DOHH2 (cell line): ENCODE measurements around the gene KIF26B.

Source experiments
- H3F3A ChIP-seq: fragments of 200-600 bp; sonication (generic), shearing (Covaris generic); 2 replicates; pipeline ENCODE4 v1.6.0; 2016; ENCODE audit warnings: antibody characterized with exemption, mild to moderate bottlenecking; ENCODE audit not compliant: control insufficient read depth, insufficient read depth
- H3K27ac ChIP-seq: fragments of 200-600 bp; sonication (generic); 2 replicates; pipeline ENCODE4 v1.5.1; 2014; ENCODE audit warnings: low read depth, mild to moderate bottlenecking, low read length, moderate library complexity
- H3K27me3 ChIP-seq: fragments of 200-600 bp; sonication (generic); 2 replicates; pipeline ENCODE4 v1.6.1; 2014; ENCODE audit warnings: mild to moderate bottlenecking, low read length, mixed read lengths; ENCODE audit not compliant: control insufficient read depth
- H3K36me3 ChIP-seq: fragments of 200-600 bp; sonication (generic); 2 replicates; pipeline ENCODE4 v1.6.1; 2014; ENCODE audit warnings: mild to moderate bottlenecking, low read length, moderate library complexity, mixed read lengths; ENCODE audit not compliant: control insufficient read depth
- H3K4me1 ChIP-seq: fragments of 200-600 bp; sonication (generic); 2 replicates; pipeline ENCODE4 v1.6.1; 2014; ENCODE audit warnings: mild to moderate bottlenecking, low read length, mixed read lengths; ENCODE audit not compliant: control insufficient read depth
- H3K4me2 ChIP-seq: fragments of 200-600 bp; sonication (generic); 2 replicates; pipeline ENCODE4 v1.6.0; 2014; ENCODE audit warnings: mild to moderate bottlenecking, low read length, moderate library complexity
- H3K4me3 ChIP-seq: fragments of 200-600 bp; sonication (generic); 2 replicates; pipeline ENCODE4 v1.5.1; 2014; ENCODE audit warnings: mild to moderate bottlenecking, low read length, mixed read lengths
- H3K79me2 ChIP-seq: fragments of 200-600 bp; sonication (generic); 2 replicates; pipeline ENCODE4 v1.6.1; 2014; ENCODE audit warnings: mild to moderate bottlenecking, low read length, mixed read lengths; ENCODE audit not compliant: control insufficient read depth
- H3K9me2 ChIP-seq: fragments of 200-600 bp; sonication (generic); replicated peaks from 2 replicates; pipeline ENCODE4 v1.6.1; 2014; ENCODE audit warnings: mild to moderate bottlenecking, low read length, mixed read lengths; ENCODE audit not compliant: control insufficient read depth
- H3K9me3 ChIP-seq: fragments of 200-600 bp; sonication (generic); 2 replicates; pipeline ENCODE4 v1.6.1; 2014; ENCODE audit warnings: antibody characterized with exemption, low read length, mixed read lengths; ENCODE audit not compliant: control insufficient read depth, insufficient read depth
- H4K20me1 ChIP-seq: fragments of 200-600 bp; sonication (generic); 2 replicates; pipeline ENCODE4 v1.6.0; 2014; ENCODE audit warnings: low read depth, mild to moderate bottlenecking, antibody characterized with exemption, low read length, moderate library complexity; ENCODE audit not compliant: control insufficient read depth, insufficient read depth
- CTCF ChIP-seq: fragments of 200-600 bp; sonication (generic); IDR thresholded peaks from one replicate; pipeline ENCODE4 v1.5.1; 2014; ENCODE audit warnings: antibody characterized with exemption, mild to moderate bottlenecking, low read depth, low read length; ENCODE audit not compliant: poor library complexity, severe bottlenecking
- EZH2phosphoT487 ChIP-seq: fragments of 200-600 bp; sonication (generic); IDR thresholded peaks from 2 replicates; pipeline ENCODE4 v1.6.1; 2017; ENCODE audit warnings: borderline replicate concordance, mild to moderate bottlenecking, antibody characterized with exemption, low read length, moderate library complexity, mixed read lengths

The KIF26B gene

GRCh38 chr1:245475126-245475525 lies 320.3 kb downstream of the KIF26B start:
- TF ChIP-seq EZH2phosphoT487 (no peak), CTCF (no peak)
- H3K4me3 ChIP-seq: no peak overlapping the region
- no peaks in the 10 kb centered on the region for H3K27me3 ChIP-seq

GRCh38 chr1:245475961-245476516 lies 321.3 kb downstream of the KIF26B start:
- H3K36me3 ChIP-seq: no peaks in the 10 kb centered on the region
- H3K4me1 ChIP-seq: no peaks in the 10 kb centered on the region
- no peaks in the 10 kb centered on the region for H4K20me1 ChIP-seq
- H3K27me3 ChIP-seq: no peaks in the 10 kb centered on the region
- H3K9me2 ChIP-seq: no peaks in the 10 kb centered on the region
- H3K4me3 ChIP-seq: no peak overlapping the region
- no peaks in the 10 kb centered on the region for H3F3A ChIP-seq
- no peak overlapping the region for H3K4me2 ChIP-seq
- no peaks in the 10 kb centered on the region for H3K79me2 ChIP-seq
- TF ChIP-seq EZH2phosphoT487 (no peak), CTCF (no peak)
- H3K27ac ChIP-seq: no peak overlapping the region
- H3K9me3 ChIP-seq: no peaks in the 10 kb centered on the region

More at GRCh38 chr1:245475126-245475525, 320.3 kb downstream of the KIF26B start:
- H3K4me1 ChIP-seq: no peaks in the 10 kb centered on the region
- no peaks in the 10 kb centered on the region for H3K79me2 ChIP-seq
- H3K4me2 ChIP-seq: no peak overlapping the region
- H3K9me2 ChIP-seq: no peaks in the 10 kb centered on the region
- no peaks in the 10 kb centered on the region for H3K36me3 ChIP-seq
- H3K9me3 ChIP-seq: no peaks in the 10 kb centered on the region
- H3F3A ChIP-seq: no peaks in the 10 kb centered on the region
- H4K20me1 ChIP-seq: no peaks in the 10 kb centered on the region
- no peak overlapping the region for H3K27ac ChIP-seq

DNA sequence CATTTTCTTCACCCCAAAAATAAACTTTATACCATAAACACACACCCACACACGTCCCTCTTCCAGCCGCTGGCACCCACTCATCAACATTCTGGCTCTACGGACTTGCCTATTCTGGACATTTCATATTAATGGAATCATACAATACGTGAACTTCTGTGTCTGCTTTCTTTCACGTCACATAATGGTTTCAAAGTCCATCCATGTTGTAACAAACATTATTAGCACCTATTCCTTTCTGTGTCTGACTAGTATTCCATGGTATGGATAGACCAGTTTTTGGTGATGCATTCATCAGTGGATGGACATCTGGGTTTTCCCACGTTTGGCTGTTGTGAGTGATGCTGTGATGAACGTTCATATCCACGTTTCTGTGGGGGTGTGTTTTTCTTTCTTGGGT lies 323.2 kb downstream of the KIF26B start:
- Histone ChIP-seq H3F3A (no peaks in the 10 kb centered on the region), H3K27me3 (no peaks in the 10 kb centered on the region), H3K36me3 (no peaks in the 10 kb centered on the region), H3K9me3 (no peaks in the 10 kb centered on the region), H3K4me1 (no peaks in the 10 kb centered on the region), H3K79me2 (no peaks in the 10 kb centered on the region), H4K20me1 (no peaks in the 10 kb centered on the region), H3K9me2 (no peaks in the 10 kb centered on the region), H3K4me2 (no peak overlapping the region), H3K4me3 (no peak overlapping the region), H3K27ac (no peak overlapping the region)
- TF ChIP-seq CTCF (no peak), EZH2phosphoT487 (no peak)
